RPMI7951 (cell line): ENCODE measurements around the gene GLT8D1. TPM values are rescaled to one million over a fixed set of nuclear protein-coding genes. Genes with fewer than 3 reads are reported as not detected.
A peak's percentile ranks its signal among the peaks of the same experiment; 100 is the strongest.

ENCODE experiments used
- DNase-seq: peaks from one replicate; pipeline ENCODE4 v3.0.0-alpha.2; 2012; ENCODE audit warnings: low read depth
- total RNA-seq: library from RNA; depleted of rRNA; stranded (reverse); fragments of >200 nt; shearing (Covaris generic); gene quantifications from 2 replicates; pipeline ENCODE4 v1.2.3, GENCODE V29; 2014

The GLT8D1 gene
- total RNA-seq, 1 experiment from 2014 or later, result 130 TPM

DNA sequence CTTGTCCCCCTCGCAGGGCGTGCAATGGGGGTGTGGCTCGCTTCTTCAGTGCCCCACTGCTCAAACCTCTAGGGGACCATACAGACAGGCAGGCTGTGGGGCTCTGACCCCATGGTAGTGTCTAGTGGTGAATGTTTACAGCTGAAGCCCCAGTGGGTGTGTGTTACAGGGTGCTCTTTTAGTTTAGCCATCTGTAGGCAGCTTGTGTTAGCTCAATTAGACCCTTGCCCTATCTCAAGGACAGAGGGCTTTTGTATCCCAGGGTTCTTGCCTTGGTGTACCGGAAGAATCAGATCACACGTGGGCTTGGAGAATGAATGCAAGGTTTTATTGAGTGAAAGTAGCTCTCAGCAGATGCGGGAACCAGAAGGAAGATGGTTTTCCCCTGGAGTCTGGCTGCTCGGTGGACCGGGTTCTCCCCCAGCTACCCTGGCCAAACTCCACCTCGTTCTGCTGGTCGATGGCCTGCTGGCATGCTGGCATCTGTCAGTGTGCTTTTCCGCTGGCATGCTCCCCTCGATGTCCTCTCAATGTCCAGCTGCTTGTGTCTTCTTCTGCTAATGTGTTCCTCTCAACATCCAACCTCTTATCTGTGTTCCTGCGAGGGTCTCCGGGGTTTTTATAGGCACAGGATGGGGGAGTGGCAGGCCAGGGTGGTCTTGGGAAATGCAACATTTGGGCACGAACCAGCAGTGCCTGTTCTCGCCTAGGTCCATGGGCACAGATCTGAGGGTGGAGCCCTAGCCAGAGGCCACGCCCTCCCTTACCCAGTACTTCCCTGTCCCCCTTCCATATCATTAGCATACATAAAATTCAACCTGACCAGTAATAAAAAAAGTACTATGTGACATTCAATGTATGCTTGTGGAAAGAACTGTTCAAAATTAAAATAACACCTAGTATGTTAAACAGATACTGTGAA, 7.0 kb upstream of the GLT8D1 start:
- DNase-seq, result peak; percentile 15

DNA sequence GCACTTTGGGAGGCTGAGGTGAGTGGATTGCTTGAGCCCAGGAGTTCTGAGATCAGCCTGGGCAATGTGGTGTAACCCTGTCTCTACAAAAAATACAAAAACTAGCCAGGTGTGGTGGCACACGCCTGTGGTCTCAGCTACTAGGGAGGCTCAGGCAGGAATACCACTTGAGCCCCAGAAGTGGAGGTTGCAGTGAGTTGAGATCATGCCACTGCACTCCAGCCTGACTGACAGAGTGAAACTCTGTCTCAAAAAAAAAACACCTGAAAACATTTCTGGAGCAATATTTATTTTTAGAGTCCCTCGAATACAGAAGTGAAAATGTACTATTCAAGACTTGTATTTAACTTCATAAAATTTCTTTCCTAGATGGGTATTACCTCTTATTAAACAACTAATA, 4.9 kb upstream of the GLT8D1 start:
- no peak for DNase-seq

GRCh38 chr3:52707585-52707984, 2.0 kb upstream of the GLT8D1 start:
- no peak for DNase-seq

DNA sequence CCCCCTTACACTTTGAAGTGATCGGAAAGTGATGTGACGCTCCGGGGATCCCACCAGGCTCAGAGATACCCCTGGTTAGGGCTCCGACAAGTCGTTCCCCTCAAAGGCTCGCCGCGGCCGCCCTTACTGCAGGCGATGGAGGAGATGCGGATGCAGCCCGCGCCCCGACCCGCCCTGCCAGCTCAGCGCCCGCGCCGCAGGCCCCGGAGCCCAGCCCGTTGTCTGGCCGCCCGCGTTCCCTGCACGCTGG, 228 bp downstream of the GLT8D1 start:
- no peak for DNase-seq

GRCh38 chr3:52704611-52705437, 767 bp downstream of the GLT8D1 start:
- peak; percentile 60 for DNase-seq

GRCh38 chr3:52703341-52703740, 2.2 kb downstream of the GLT8D1 start:
- DNase-seq, result no peak

- DNase-seq, result no peak
Measured at GRCh38 chr3:52697632-52697965, 8.0 kb downstream of the GLT8D1 start.

DNA sequence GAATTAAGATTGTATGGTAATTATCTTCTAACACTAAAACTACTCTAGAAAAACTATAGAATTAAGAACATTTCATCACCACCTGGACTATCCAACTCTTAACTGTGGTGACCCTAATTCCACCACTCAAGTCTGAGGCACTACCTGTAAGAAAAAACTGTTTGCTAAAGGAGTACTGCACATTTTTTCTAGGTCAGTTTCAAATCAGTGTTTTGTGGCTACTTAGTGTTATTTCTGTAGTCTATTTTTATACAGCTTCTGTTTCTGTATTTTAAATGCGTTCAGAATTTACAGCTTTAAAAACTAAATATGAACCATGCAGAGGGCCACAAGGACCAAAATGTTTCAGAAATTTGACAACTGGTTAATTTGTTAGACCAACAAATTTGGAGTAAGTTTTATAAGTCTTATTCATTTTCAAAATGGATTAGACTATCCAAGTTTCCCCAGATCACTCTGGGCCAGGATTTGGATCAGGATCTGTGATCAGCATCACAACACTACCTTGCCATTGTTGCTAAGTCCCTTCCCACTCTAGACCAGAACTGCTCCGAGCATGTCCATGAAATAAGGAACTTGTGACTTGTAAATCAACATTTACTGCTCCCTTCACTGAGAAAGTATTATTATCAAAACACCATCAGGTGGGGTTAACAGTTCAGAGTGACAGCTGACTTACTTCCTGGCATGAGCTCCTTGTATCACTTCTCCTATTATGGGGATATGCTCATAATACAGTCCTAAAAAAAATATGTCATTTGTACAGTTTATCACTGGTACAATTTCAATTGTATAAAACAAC, 8.6 kb downstream of the GLT8D1 start:
- DNase-seq, result no peak

- no peak for DNase-seq
Measured at GRCh38 chr3:52695798-52696671, 9.6 kb downstream of the GLT8D1 start.

- no peak for DNase-seq
Measured at GRCh38 chr3:52694528-52695189, 10.9 kb downstream of the GLT8D1 start.

DNA sequence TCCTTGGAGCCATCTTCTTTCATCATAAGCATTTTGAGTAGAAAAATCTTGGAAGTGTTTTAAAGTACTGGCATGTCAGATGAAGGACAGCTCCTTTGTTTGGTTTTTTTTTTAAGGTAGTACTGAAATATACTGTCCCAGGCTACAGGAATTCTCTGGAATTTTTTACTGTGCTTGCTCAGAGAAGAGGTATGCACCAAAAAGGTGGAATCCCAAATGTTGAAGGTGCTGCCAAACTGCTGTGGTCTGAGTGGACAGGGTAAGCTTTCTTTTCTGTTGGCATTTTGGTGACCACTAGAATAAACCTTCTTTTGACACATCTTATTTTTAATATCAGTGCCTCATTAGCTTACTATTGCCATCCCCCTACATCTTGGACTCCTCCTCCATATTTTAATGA, 12.5 kb downstream of the GLT8D1 start:
- no peak for DNase-seq

GRCh38 chr3:52690560-52690959, 15.0 kb downstream of the GLT8D1 start:
- no peak for DNase-seq

DNA sequence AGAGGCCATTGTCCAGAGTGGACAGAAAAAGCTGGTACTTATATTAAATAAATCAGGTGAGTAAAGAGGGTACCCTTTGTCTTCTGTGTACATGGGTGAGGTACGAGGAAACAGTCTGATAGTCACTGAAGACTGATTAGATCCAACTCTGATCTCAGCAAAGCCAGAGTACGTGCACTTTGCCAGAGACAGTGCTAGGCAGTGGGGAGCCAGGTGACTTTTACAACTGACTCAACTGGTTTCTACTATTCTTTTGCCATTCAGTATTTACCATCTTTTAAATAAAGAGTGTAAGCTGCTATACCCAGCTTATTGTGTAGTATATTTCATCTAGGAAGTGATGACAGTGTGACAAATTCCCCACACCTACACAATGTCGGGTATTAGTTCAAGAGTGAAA, 16.4 kb downstream of the GLT8D1 start:
- DNase-seq, result no peak

GRCh38 chr3:52688266-52688665, 17.3 kb downstream of the GLT8D1 start:
- DNase-seq, result no peak

DNA sequence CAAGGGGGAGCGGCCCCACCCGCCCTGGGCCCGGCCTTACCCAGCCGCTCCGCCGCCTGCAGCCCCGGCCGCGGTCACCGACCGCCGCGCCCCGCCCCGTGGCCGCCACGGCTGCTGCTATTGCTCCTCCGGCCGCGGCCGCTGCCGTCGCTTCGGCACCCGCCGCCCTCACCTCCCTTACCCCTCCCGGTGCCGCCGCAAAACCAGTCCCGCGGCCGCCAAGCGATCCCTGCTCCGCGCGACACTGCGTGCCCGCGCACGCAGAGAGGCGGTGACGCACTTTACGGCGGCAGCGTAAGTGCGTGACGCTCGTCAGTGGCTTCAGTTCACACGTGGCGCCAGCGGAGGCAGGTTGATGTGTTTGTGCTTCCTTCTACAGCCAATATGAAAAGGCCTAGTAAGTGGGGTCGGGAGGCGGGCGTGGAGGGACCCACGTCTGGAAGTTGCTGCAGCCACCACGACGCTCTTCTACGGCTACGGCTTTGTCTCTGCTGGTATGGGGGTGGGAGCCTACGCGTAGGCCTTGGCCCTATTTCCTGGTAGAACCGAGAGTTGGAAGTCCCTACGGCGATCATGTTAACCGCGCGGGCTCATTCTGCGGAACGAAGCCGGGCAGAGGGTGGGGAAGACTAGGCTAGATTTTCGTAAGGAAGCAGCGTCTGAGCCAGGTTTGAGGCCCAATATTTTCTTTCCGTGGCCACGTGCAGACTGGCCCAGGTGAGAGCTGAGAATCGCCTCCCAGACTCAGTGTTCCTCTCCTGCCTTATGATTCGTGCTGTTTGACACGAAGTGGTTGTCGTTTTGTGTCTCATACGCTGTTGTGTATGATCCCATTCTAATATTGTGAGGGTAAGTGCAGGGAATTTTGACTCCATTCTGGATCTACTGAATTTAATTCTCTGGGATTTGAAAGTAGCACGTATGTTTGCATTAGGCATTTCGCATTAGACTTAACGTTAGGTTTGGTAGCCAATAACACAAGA, 19.6 kb downstream of the GLT8D1 start, which contains the start of the genes GNL3 and PBRM1:
TSS of gene GNL3 (plus strand) at position 324 of the 983 bp plus-strand sequence. CDS start at position 385, 61 bp downstream.
TSS of gene PBRM1 (minus strand) at position 205 of the 983 bp plus-strand sequence.
- peak; percentile 95 for DNase-seq

DNA sequence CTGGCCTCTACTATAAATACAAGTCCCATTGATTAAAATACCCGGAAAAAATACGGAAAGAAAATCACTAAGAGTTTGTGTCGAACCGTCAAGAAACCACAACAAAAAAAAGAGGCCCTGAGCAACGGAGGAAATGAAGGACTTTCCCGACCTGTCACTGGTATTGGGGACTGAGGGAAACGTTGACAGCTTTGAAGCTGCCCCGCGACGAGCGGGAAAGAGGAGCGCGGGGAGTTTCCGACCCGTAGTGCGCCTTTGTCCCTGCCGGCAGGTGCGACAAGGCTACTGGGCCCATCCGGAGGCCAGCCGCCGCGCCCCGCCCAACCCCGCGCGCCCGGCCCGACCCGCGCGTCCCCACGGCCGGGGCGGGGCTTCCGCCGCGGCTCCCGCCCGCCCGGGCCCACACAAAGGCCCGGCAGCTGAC, 20.3 kb downstream of the GLT8D1 start:
- DNase-seq, result peak; percentile 81

- no peak for DNase-seq
Measured at GRCh38 chr3:52684184-52684583, 21.4 kb downstream of the GLT8D1 start.

- no peak for DNase-seq
Measured at GRCh38 chr3:52683611-52684010, 22.0 kb downstream of the GLT8D1 start.

- DNase-seq, result peak; percentile 68
Measured at GRCh38 chr3:52682016-52682415, 23.6 kb downstream of the GLT8D1 start.
